Left ventricle myocardium superior (tissue), 1 donor: ENCODE data around the gene DPH3. TPM values are rescaled to one million over a fixed set of nuclear protein-coding genes. Genes with fewer than 3 reads are reported as not detected.

Experiments used
- ATAC-seq: fragments of 200-7000 bp; cut with Tn5 transposase; one replicate; pipeline ENCODE4 v1.9.1; 2020; ENCODE audit warnings: mild to moderate bottlenecking, moderate library complexity
- DNase-seq: peaks from one replicate; pipeline ENCODE4 v3.0.0-alpha.2; 2020
- intact Hi-C: fragments of 100-400 bp; cut with micrococcal nuclease; formaldehyde crosslinking; loops from one replicate; pipeline ENCODE4 v1.11.0; 2022
- total RNA-seq: library from RNA; stranded (reverse); fragmentation: NEBNext Ultra II Directional; extraction: Animal tissue kit (Norgen Biotek cat#: 25700); gene quantifications from one replicate; pipeline ENCODE4 v1.2.1, GENCODE V29; 2021
- donor health status: DM: no; HTN: yes; CAD: no; lungs with severe emphysema.

The DPH3 gene
- total RNA-seq, 1 donor from 2014 or later = 18.2 TPM

- ATAC-seq = peak; percentile 78
- intact Hi-C loops = loop anchor here (10.0 kb wide), 1 partner anchor 227 kb away; no protein-coding TSS in a partner anchor
- DNase-seq = no peak
These were observed 33.5 kb upstream of the DPH3 start for GRCh38 chr3:16297997-16298885.

- intact Hi-C loops = loop anchor here (10.0 kb wide), 1 partner anchor 229 kb away; no protein-coding TSS in a partner anchor
- ATAC-seq (peak; percentile 57), DNase-seq (no peak)
These were observed 30.7 kb upstream of the DPH3 start for GRCh38 chr3:16295298-16295890.

GRCh38 chr3:16294844-16295243, 30.1 kb upstream of the DPH3 start:
- intact Hi-C loops = loop anchor here (5.0 to 10.0 kb wide), 2 partner anchors 230 to 257 kb away; no protein-coding TSS in a partner anchor
- ATAC-seq (no peak), DNase-seq (no peak)

- DNase-seq = no peak
- intact Hi-C loops = loop anchor here (5.0 to 10.0 kb wide), 2 partner anchors 234 to 261 kb away; no protein-coding TSS in a partner anchor
- ATAC-seq = no peak
These were observed 26.1 kb upstream of the DPH3 start for GRCh38 chr3:16290827-16291196.

- DNase-seq (no peak), ATAC-seq (no peak)
- intact Hi-C loops = loop anchor here (5.0 to 10.0 kb wide), 2 partner anchors 235 to 262 kb away; no protein-coding TSS in a partner anchor
These were observed 25.5 kb upstream of the DPH3 start for GRCh38 chr3:16290007-16290826.

- intact Hi-C loops = no loop called here
- DNase-seq (no peak), ATAC-seq (peak; percentile 82)
These were observed 24.6 kb upstream of the DPH3 start for GRCh38 chr3:16289144-16289889.

GRCh38 chr3:16288664-16289063, 23.9 kb upstream of the DPH3 start:
- intact Hi-C loops = no loop called here
- peak; percentile 55 for DNase-seq
- peak; percentile 92 for ATAC-seq

GRCh38 chr3:16286751-16287543, 22.2 kb upstream of the DPH3 start:
- intact Hi-C loops = no loop called here
- no peak for DNase-seq
- no peak for ATAC-seq

GRCh38 chr3:16286161-16286560, 21.4 kb upstream of the DPH3 start:
- no peak for DNase-seq
- ATAC-seq = no peak
- intact Hi-C loops = no loop called here

- DNase-seq = no peak
- no peak for ATAC-seq
- intact Hi-C loops = no loop called here
These were observed 19.9 kb upstream of the DPH3 start for GRCh38 chr3:16284633-16285032.

GRCh38 chr3:16280671-16281070, 15.9 kb upstream of the DPH3 start:
- intact Hi-C loops = no loop called here
- DNase-seq (no peak), ATAC-seq (no peak)

- DNase-seq (no peak), ATAC-seq (peak; percentile 15)
- intact Hi-C loops = no loop called here
These were observed 14.5 kb upstream of the DPH3 start for GRCh38 chr3:16279010-16279801.

- ATAC-seq (peak; percentile 40), DNase-seq (no peak)
- intact Hi-C loops = no loop called here
These were observed 12.7 kb upstream of the DPH3 start for GRCh38 chr3:16277471-16277870.

GRCh38 chr3:16273867-16274266, 9.1 kb upstream of the DPH3 start:
- DNase-seq (no peak), ATAC-seq (no peak)
- intact Hi-C loops = no loop called here

- no peak for ATAC-seq
- intact Hi-C loops = no loop called here
- no peak for DNase-seq
These were observed 7.8 kb upstream of the DPH3 start for GRCh38 chr3:16272588-16272987.

GRCh38 chr3:16270855-16271254, 6.1 kb upstream of the DPH3 start:
- no peak for DNase-seq
- intact Hi-C loops = no loop called here
- ATAC-seq = no peak

GRCh38 chr3:16266714-16267113, 2.0 kb upstream of the DPH3 start:
- no peak for DNase-seq
- no peak for ATAC-seq
- intact Hi-C loops = no loop called here

GRCh38 chr3:16265455-16265786, 678 bp upstream of the DPH3 start:
- DNase-seq = no peak
- intact Hi-C loops = no loop called here

More at GRCh38 chr3:16265455-16265786, 678 bp upstream of the DPH3 start:
- ATAC-seq = no peak
